Hepatocyte (in vitro differentiated cells): ENCODE data around the gene DCAF5. TPM values are rescaled to one million over a fixed set of nuclear protein-coding genes. Genes with fewer than 3 reads are reported as not detected.

Experiments
- DNase-seq: peaks from one replicate; pipeline ENCODE4 v3.0.0-alpha.2; 2016; ENCODE audit warnings: low spot score
- H2AFZ ChIP-seq: fragments of 200-600 bp; sonication (generic); 2 replicates; pipeline ENCODE4 v1.6.0; 2016; ENCODE audit warnings: antibody characterized with exemption, mild to moderate bottlenecking
- H3K27ac ChIP-seq: fragments of 200-600 bp; sonication (generic); 2 replicates; pipeline ENCODE4 v1.5.1; 2016; ENCODE audit warnings: mild to moderate bottlenecking
- H3K27me3 ChIP-seq: fragments of 200-600 bp; sonication (generic); 2 replicates; pipeline ENCODE4 v1.6.1; 2016
- H3K36me3 ChIP-seq: fragments of 200-600 bp; sonication (generic); replicated peaks from 2 replicates; pipeline ENCODE4 v1.5.1; 2016; ENCODE audit warnings: low read depth; ENCODE audit not compliant: insufficient read depth
- H3K4me1 ChIP-seq: fragments of 200-600 bp; sonication (generic); 2 replicates; pipeline ENCODE4 v1.5.1; 2016; ENCODE audit warnings: mild to moderate bottlenecking, moderate library complexity; ENCODE audit not compliant: insufficient read depth
- H3K4me2 ChIP-seq: fragments of 200-600 bp; sonication (generic); 2 replicates; pipeline ENCODE4 v1.6.0; 2016
- H3K4me3 ChIP-seq: fragments of 200-600 bp; sonication (generic); 2 replicates; pipeline ENCODE4 v1.5.1; 2016; ENCODE audit warnings: mild to moderate bottlenecking
- H3K79me2 ChIP-seq: fragments of 200-600 bp; sonication (generic); 2 replicates; pipeline ENCODE4 v1.6.0; 2017; ENCODE audit warnings: mild to moderate bottlenecking
- H3K9me2 ChIP-seq: fragments of 200-600 bp; sonication (generic); replicated peaks from 2 replicates; pipeline ENCODE4 v1.6.0; 2017; ENCODE audit warnings: mild to moderate bottlenecking; ENCODE audit not compliant: insufficient read depth
- H3K9me3 ChIP-seq: fragments of 200-600 bp; sonication (generic); 2 replicates; pipeline ENCODE4 v1.5.1; 2016; ENCODE audit warnings: low read depth, mild to moderate bottlenecking
- H4K20me1 ChIP-seq: fragments of 200-600 bp; sonication (generic); 2 replicates; pipeline ENCODE4 v1.6.0; 2016; ENCODE audit warnings: mild to moderate bottlenecking; ENCODE audit not compliant: insufficient read depth, poor library complexity, severe bottlenecking
- EZH2 ChIP-seq: fragments of 200-600 bp; sonication (generic); IDR thresholded peaks from 2 replicates; pipeline ENCODE4 v1.6.1; 2016; ENCODE audit warnings: antibody characterized with exemption, mild to moderate bottlenecking, borderline replicate concordance
- EZH2phosphoT487 ChIP-seq: fragments of 200-600 bp; sonication (generic); IDR thresholded peaks from one replicate; pipeline ENCODE4 v1.6.1; 2018; ENCODE audit warnings: antibody characterized with exemption, mild to moderate bottlenecking, low read depth, moderate library complexity; ENCODE audit not compliant: unreplicated experiment, severe bottlenecking
- WGBS: methylation state at CpG from one replicate; pipeline ENCODE4 v1.1.6; 2016; ENCODE audit warnings: low lambda C conversion rate; ENCODE audit errors: missing lambda C conversion rate; 5-methylcytosine and 5-hydroxymethylcytosine counted together
- polyA plus RNA-seq: library from polyadenylated mRNA; unstranded; fragments of >200 nt; fragmentation: Nextera tagmentation; extraction: Ambion mirVana; gene quantifications from 2 replicates; pipeline ENCODE4 v1.2.1, GENCODE V29; 2016
- total RNA-seq: library from RNA; depleted of rRNA; stranded (reverse); fragments of >200 nt; gene quantifications from 2 replicates; pipeline ENCODE4 v1.2.3, GENCODE V29; 2014
- TF ChIP-seq, protein P1 (sequence below): fragments of 200-600 bp; sonication (generic); IDR thresholded peaks from 2 replicates; pipeline ENCODE4 v1.5.1; 2016; ENCODE audit warnings: antibody characterized with exemption, mild to moderate bottlenecking; ENCODE audit not compliant: poor library complexity

DCAF5 gene
- total and polyA plus RNA-seq, 2 experiments from 2014 or later, result 34.4 to 47.6 TPM

GRCh38 chr14:69090187-69090789 is 62.6 kb downstream of the DCAF5 start:
- H3K4me1 ChIP-seq, result peaks cover 49% of the 10 kb centered on the region
- no peaks in the 10 kb centered on the region for H3K9me2 ChIP-seq
- WGBS, result 77% methylated on average over 4 of the region's 4 CpGs
- H3K4me3 ChIP-seq, result no peak overlapping the region
- no peaks in the 10 kb centered on the region for H3K27me3 ChIP-seq
- H3K36me3 ChIP-seq, result no peaks in the 10 kb centered on the region
- H3K79me2 ChIP-seq, result peaks cover 23% of the 10 kb centered on the region
- H3K4me2 ChIP-seq, result no peak overlapping the region
- H3K27ac ChIP-seq, result no peak overlapping the region
- H3K9me3 ChIP-seq, result no peaks in the 10 kb centered on the region
- peak; percentile 63 for DNase-seq
- no peaks in the 10 kb centered on the region for H4K20me1 ChIP-seq
- TF ChIP-seq EZH2phosphoT487, result no peak
- TF ChIP-seq, protein P1, sequence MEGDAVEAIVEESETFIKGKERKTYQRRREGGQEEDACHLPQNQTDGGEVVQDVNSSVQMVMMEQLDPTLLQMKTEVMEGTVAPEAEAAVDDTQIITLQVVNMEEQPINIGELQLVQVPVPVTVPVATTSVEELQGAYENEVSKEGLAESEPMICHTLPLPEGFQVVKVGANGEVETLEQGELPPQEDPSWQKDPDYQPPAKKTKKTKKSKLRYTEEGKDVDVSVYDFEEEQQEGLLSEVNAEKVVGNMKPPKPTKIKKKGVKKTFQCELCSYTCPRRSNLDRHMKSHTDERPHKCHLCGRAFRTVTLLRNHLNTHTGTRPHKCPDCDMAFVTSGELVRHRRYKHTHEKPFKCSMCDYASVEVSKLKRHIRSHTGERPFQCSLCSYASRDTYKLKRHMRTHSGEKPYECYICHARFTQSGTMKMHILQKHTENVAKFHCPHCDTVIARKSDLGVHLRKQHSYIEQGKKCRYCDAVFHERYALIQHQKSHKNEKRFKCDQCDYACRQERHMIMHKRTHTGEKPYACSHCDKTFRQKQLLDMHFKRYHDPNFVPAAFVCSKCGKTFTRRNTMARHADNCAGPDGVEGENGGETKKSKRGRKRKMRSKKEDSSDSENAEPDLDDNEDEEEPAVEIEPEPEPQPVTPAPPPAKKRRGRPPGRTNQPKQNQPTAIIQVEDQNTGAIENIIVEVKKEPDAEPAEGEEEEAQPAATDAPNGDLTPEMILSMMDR, result peak; percentile 67
- no peak for TF ChIP-seq EZH2
- no peak overlapping the region for H2AFZ ChIP-seq

- Histone ChIP-seq H3K36me3 (no peaks in the 10 kb centered on the region), H3K79me2 (peaks cover 22% of the 10 kb centered on the region), H3K4me3 (no peak overlapping the region), H3K9me3 (no peaks in the 10 kb centered on the region), H3K27ac (peak overlapping the region; percentile 93), H4K20me1 (no peaks in the 10 kb centered on the region), H2AFZ (no peak overlapping the region), H3K9me2 (no peaks in the 10 kb centered on the region), H3K4me2 (no peak overlapping the region), H3K27me3 (no peaks in the 10 kb centered on the region), H3K4me1 (peaks cover 42% of the 10 kb centered on the region)
- no peak for DNase-seq
- TF ChIP-seq EZH2, result no peak
- TF ChIP-seq EZH2phosphoT487, result no peak
- TF ChIP-seq, protein P1, result no peak
- WGBS, result 50% methylated on average over 1 of the region's 1 CpG
Observed at GRCh38 chr14:69089046-69089445, 63.9 kb downstream of the DCAF5 start.

GRCh38 chr14:69088586-69088985 is 64.3 kb downstream of the DCAF5 start:
- Histone ChIP-seq H3K79me2 (peaks cover 22% of the 10 kb centered on the region), H3K27ac (peak overlapping the region; percentile 93), H2AFZ (no peak overlapping the region), H3K4me3 (no peak overlapping the region), H3K4me1 (peaks cover 38% of the 10 kb centered on the region), H4K20me1 (no peaks in the 10 kb centered on the region), H3K9me2 (no peaks in the 10 kb centered on the region), H3K4me2 (no peak overlapping the region), H3K27me3 (no peaks in the 10 kb centered on the region), H3K9me3 (no peaks in the 10 kb centered on the region), H3K36me3 (no peaks in the 10 kb centered on the region)
- TF ChIP-seq EZH2 (no peak), EZH2phosphoT487 (no peak)
- TF ChIP-seq, protein P1, result no peak
- peak; percentile 31 for DNase-seq
- 69% methylated on average over 1 of the region's 1 CpG for whole genome bisulfite sequencing

GRCh38 chr14:69087061-69087461 is 65.9 kb downstream of the DCAF5 start:
- Histone ChIP-seq H3K9me2 (no peaks in the 10 kb centered on the region), H3K79me2 (peaks cover 13% of the 10 kb centered on the region), H3K27ac (peak overlapping the region; percentile 93), H3K4me3 (no peak overlapping the region), H2AFZ (no peak overlapping the region), H3K27me3 (no peaks in the 10 kb centered on the region), H3K36me3 (no peaks in the 10 kb centered on the region), H4K20me1 (no peaks in the 10 kb centered on the region), H3K9me3 (no peaks in the 10 kb centered on the region), H3K4me1 (peaks cover 29% of the 10 kb centered on the region), H3K4me2 (peak overlapping the region; percentile 10)
- TF ChIP-seq EZH2phosphoT487 (no peak), EZH2 (no peak)
- TF ChIP-seq, protein P1, result no peak
- 80% methylated on average over 3 of the region's 3 CpGs for WGBS
- DNase-seq, result no peak
